Activated T-cell treated with anti-CD3 and anti-CD28 coated beads, Interleukin-2, amount 50 U/mL, for 4 hours (primary cell): ENCODE measurements around the gene IGFL4. TPM values are rescaled to one million over a fixed set of nuclear protein-coding genes. Genes with fewer than 3 reads are reported as not detected.

ENCODE experiments used
- ATAC-seq, 2 donors: fragments of 200-7000 bp; cut with Tn5 transposase; one replicate each; pipeline ENCODE4 v1.10.0; 2021
- DNase-seq: peaks from one replicate; pipeline ENCODE4 v3.0.0-alpha.2; 2020
- H3K27me3 Mint-ChIP-seq: one replicate; pipeline ENCODE4 v1.8.0; 2021; ENCODE audit warnings: low read depth, mixed read lengths
- H3K36me3 Mint-ChIP-seq: one replicate; pipeline ENCODE4 v1.8.0; 2022; ENCODE audit warnings: mixed read lengths; ENCODE audit not compliant: insufficient read depth
- H3K4me1 Mint-ChIP-seq: one replicate; pipeline ENCODE4 v1.8.0; 2021; ENCODE audit warnings: low read depth, mixed read lengths
- H3K4me3 Mint-ChIP-seq: one replicate; pipeline ENCODE4 v1.8.0; 2021; ENCODE audit warnings: mild to moderate bottlenecking, moderate library complexity, mixed read lengths
- H3K9me3 Mint-ChIP-seq: one replicate; pipeline ENCODE4 v1.8.0; 2021; ENCODE audit warnings: mixed read lengths
- total RNA-seq, 3 donors: library from RNA; stranded (reverse); gene quantifications; one replicate each; pipeline ENCODE4 v1.2.1, GENCODE V29; 2021

IGFL4 gene
- total RNA-seq, 3 donors from 2014 or later: not detected

GRCh38 chr19:46020819-46021125 is 20.0 kb downstream of the IGFL4 start:
- no peak overlapping the region for H3K4me3 Mint-ChIP-seq
- peaks cover 8% of the 10 kb centered on the region for H3K4me1 Mint-ChIP-seq
- H3K36me3 Mint-ChIP-seq: no peaks in the 10 kb centered on the region
- no peak for DNase-seq
- H3K27me3 Mint-ChIP-seq: peaks cover 27% of the 10 kb centered on the region
- no peak for ATAC-seq
- H3K9me3 Mint-ChIP-seq: no peaks in the 10 kb centered on the region

DNA sequence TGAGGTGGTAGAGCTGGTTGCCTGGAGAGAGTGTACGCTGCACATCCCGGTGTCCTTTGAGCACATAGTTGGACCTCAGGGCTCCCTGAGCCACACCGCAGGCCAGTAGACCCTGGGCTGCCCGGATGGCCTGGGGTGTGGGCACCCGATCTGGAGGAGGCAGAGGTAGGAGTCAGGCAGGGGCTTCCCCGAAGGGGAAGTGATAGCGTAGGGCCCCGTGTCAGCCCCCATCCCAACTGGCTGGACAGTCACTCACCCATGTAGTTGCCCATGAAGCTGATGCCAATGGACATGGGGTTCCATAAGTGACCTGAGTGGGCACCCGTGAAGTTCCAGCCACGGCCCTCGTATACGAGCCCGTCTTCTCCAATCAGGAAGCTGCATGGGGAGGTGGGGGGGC is 21.5 kb downstream of the IGFL4 start:
- ATAC-seq (no peak), DNase-seq (no peak)
- Mint-ChIP-seq H3K4me3 (no peak overlapping the region), H3K27me3 (peaks cover 25% of the 10 kb centered on the region), H3K9me3 (no peaks in the 10 kb centered on the region), H3K4me1 (peaks cover 13% of the 10 kb centered on the region), H3K36me3 (peaks cover 5% of the 10 kb centered on the region)

DNA sequence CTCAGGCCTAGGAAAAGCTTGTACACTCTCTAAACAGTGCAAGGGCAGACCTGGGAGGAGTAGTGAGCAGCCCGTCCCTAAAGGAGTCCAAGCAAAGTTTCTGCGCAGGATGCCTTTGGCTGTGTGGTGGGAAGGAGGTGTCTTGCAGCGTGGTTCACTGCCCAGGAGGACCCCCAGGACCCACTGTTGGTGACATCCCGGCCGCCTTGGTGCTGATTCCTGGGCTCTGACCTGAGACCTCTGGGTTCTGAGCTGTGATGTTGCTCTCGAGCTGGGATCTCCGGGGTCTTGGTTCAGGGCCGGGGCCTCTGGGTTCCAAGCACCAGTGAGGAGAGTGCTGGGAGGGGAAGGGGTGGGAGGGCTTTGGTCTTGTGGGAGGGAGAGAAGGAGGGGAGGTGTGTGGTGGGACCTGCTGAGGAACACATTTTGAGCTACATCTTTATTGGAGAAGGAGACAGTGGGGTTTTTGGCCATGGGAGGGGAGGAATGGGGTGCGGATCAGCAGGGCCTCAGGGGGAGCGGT is 22.0 kb downstream of the IGFL4 start:
- Mint-ChIP-seq H3K9me3 (no peaks in the 10 kb centered on the region), H3K4me1 (peaks cover 13% of the 10 kb centered on the region), H3K36me3 (peaks cover 5% of the 10 kb centered on the region), H3K4me3 (no peak overlapping the region), H3K27me3 (peaks cover 21% of the 10 kb centered on the region)
- ATAC-seq (no peak), DNase-seq (no peak)

DNA sequence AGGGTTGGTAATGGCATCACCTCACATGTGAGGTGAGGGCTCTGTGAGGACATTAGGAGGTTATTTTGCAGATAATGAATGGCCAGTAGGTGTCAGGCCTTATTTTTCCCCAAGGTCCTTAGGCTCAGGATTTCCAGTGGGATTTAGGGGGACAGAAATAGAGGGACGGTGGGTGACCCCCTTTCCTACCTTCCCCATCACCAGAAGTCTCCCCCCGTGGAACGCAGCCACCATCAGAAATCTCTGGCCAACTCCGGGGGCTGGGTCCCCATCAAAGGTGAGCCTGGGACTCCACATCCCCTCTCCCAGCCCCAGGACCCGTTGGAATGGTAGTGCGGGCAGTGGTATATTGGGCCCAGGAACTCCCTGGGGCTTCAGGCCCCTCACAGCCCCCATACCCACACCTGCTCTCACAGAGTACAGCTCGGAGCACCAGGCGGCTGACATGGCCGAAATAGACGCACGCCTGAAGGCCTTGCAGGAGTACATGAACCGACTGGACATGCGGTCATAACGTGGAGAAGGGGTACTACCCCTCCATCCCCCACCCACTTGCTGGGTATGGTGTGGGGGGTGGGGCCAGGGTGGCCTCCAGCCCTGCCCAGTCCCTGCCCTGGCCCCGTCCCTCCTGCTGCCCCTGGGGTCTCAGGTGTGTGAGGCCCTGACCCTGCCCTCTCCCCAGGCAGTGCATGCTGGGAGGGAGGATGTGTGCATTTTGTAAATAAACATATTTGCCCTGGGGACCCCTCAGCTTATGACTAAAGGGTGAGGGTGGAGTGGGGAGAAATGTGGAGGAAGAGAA is 22.7 kb downstream of the IGFL4 start:
- no peak for DNase-seq
- peaks cover 16% of the 10 kb centered on the region for H3K27me3 Mint-ChIP-seq
- H3K4me1 Mint-ChIP-seq: peaks cover 13% of the 10 kb centered on the region
- no peak overlapping the region for H3K4me3 Mint-ChIP-seq
- H3K36me3 Mint-ChIP-seq: peaks cover 5% of the 10 kb centered on the region
- no peaks in the 10 kb centered on the region for H3K9me3 Mint-ChIP-seq
- ATAC-seq: no peak

DNA sequence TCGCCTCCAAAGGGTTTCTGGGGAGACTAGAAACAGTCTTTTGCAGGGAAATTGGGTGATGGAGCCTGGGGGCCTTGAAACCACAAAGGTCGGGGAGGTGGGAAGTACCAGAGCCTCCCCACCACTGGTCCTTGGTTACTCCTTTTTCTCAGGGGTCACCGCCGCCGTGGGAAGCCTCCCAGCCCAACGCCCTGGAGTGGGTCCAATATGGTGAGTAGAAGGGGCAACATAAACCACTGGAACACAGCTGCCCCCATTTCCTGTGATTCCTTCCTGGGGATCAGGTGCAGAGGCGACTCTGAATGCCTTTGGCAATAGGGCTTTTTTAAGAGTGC is 23.7 kb downstream of the IGFL4 start:
- no peaks in the 10 kb centered on the region for H3K9me3 Mint-ChIP-seq
- no peak for DNase-seq
- H3K27me3 Mint-ChIP-seq: peaks cover 11% of the 10 kb centered on the region
- peak overlapping the region; percentile 85 for H3K4me3 Mint-ChIP-seq
- peak in 1 of 2 donors; percentile 5 for ATAC-seq
- peaks cover 13% of the 10 kb centered on the region for H3K4me1 Mint-ChIP-seq
- peaks cover 5% of the 10 kb centered on the region for H3K36me3 Mint-ChIP-seq

DNA sequence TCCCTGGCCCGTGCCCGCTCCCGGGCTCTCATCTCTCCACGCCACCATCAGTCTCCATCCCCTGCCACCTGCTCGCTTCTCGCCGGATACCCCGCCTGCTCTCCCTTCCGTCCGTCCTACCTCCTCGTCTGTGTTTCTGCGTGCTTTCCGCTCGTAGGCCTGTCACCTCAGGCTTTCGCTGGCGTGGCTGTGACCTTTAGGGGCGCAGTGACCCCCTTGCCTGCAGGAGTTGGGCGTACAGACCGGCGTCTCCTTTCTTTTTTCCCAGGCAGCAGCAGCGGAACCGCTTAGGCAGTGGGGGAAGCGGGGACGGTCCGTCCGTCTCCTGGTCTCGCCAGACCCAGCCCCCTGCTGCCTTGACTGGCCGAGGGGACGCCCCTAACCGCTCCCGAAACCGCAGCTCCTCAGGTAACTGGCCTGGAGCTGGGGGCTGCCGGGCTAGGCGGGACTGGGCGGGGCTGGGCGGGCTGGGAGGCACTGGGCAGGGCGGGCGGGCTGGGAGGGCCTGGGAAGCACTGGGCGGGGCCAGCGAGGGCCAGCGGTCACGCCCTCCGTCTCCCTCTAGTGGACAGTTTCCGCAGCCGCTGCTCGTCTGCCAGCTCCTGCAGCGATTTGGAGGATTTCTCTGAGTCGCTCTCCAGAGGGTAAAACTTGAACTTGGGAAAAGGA is 24.2 kb downstream of the IGFL4 start:
- peaks cover 8% of the 10 kb centered on the region for H3K27me3 Mint-ChIP-seq
- ATAC-seq (peak; percentile 77 to 82), DNase-seq (peak; percentile 78)
- peaks cover 5% of the 10 kb centered on the region for H3K36me3 Mint-ChIP-seq
- H3K9me3 Mint-ChIP-seq: no peaks in the 10 kb centered on the region
- peaks cover 13% of the 10 kb centered on the region for H3K4me1 Mint-ChIP-seq
- H3K4me3 Mint-ChIP-seq: peak overlapping the region; percentile 85

- Mint-ChIP-seq H3K4me1 (peaks cover 13% of the 10 kb centered on the region), H3K4me3 (peak overlapping the region; percentile 85), H3K9me3 (no peaks in the 10 kb centered on the region), H3K36me3 (peaks cover 5% of the 10 kb centered on the region), H3K27me3 (peaks cover 8% of the 10 kb centered on the region)
- DNase-seq: peak; percentile 24
- ATAC-seq: peak; percentile 44 to 49
Measured at GRCh38 chr19:46015687-46016425, 24.9 kb downstream of the IGFL4 start.

- peaks cover 13% of the 10 kb centered on the region for H3K4me1 Mint-ChIP-seq
- peak; percentile 62 for DNase-seq
- peaks cover 8% of the 10 kb centered on the region for H3K27me3 Mint-ChIP-seq
- ATAC-seq: peak; percentile 61 to 68
- peak overlapping the region; percentile 70 for H3K4me3 Mint-ChIP-seq
- H3K36me3 Mint-ChIP-seq: peaks cover 7% of the 10 kb centered on the region
- no peaks in the 10 kb centered on the region for H3K9me3 Mint-ChIP-seq
Measured at GRCh38 chr19:46014941-46015686, 25.7 kb downstream of the IGFL4 start.

- no peak for DNase-seq
- no peak for ATAC-seq
- Mint-ChIP-seq H3K36me3 (peaks cover 7% of the 10 kb centered on the region), H3K9me3 (no peaks in the 10 kb centered on the region), H3K4me3 (peak overlapping the region; percentile 55), H3K4me1 (peaks cover 13% of the 10 kb centered on the region), H3K27me3 (peaks cover 8% of the 10 kb centered on the region)
Measured at GRCh38 chr19:46014534-46014933, 26.3 kb downstream of the IGFL4 start.

DNA sequence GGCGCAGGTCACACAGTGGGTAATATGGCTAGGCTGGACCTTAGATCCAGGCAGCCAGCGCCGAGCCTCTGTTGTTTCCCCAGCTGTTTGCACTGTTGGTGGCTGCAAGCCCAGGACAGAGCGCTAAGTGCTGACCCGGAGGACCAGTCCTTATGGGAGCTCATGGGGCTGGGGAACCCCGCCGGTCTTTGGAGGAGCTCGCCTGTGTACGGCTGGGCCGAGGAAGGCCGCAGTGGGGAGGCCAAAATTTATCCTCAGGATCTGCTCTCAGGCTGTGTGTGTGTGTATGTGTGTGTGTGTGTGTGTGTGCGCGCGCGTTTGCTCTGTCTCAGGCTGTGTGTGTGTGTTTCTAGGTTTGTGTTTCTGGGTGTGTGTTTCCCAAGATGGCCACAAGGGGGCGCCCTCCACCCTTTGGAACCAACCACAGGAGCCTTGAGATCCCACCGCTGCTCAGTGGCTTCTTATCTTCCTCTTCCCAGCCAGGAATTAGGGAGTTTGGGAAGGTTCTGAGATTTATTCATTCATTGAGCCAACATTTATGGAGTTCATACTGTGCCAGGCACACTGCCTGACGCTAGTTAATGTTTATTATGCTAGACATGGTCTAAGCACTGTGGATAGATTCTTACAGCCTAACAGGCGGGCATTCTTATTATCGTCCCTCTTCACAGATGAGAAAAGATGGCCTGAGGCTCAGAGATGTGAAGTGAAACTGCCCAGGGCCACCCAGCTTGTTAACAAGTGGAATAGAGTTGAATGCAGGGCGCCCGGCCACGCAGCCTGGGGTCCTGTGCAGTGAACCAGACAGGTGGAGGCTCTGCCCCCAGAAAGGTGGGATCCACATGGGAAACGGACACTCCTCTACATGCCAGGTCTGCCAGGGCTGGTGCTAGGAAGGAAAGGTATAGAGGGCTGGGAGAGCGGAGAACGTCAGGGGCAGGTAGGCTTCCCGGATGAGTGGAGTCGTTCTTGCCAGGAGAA is 31.0 kb downstream of the IGFL4 start:
- Mint-ChIP-seq H3K9me3 (no peaks in the 10 kb centered on the region), H3K27me3 (peaks cover 5% of the 10 kb centered on the region), H3K4me3 (no peak overlapping the region), H3K4me1 (peaks cover 5% of the 10 kb centered on the region), H3K36me3 (peaks cover 16% of the 10 kb centered on the region)
- ATAC-seq: peak; percentile 70 to 83
- peak; percentile 65 for DNase-seq

DNA sequence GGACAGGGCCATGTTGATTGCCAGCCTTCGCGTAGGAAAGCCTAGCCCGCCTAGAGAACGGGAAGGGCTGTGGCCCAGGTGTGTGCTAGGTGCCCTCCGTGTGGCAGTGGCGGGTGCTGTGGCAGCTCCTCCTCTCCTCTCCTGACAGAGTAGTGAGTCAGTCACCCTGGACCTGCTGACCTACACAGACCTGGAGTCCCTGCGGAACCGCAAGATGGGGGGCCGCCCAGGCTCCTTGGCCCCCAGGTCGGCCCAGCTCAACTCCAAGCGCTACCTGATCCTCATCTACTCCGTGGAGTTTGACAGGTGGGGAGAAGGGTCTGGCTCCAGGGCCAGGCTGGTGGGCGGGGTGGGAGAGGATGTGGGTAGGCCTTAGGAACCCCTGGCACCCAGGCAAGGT is 34.4 kb downstream of the IGFL4 start:
- Mint-ChIP-seq H3K27me3 (no peaks in the 10 kb centered on the region), H3K4me1 (no peaks in the 10 kb centered on the region), H3K4me3 (no peak overlapping the region), H3K36me3 (peaks cover 13% of the 10 kb centered on the region), H3K9me3 (no peaks in the 10 kb centered on the region)
- no peak for ATAC-seq
- no peak for DNase-seq

GRCh38 chr19:46002678-46003275 is 38.0 kb downstream of the IGFL4 start:
- H3K4me1 Mint-ChIP-seq: peaks cover 23% of the 10 kb centered on the region
- no peaks in the 10 kb centered on the region for H3K9me3 Mint-ChIP-seq
- peaks cover 10% of the 10 kb centered on the region for H3K36me3 Mint-ChIP-seq
- DNase-seq (no peak), ATAC-seq (no peak)
- no peak overlapping the region for H3K4me3 Mint-ChIP-seq
- H3K27me3 Mint-ChIP-seq: peaks cover 6% of the 10 kb centered on the region
